NB4 (cell line): Measurements from ENCODE around the gene EPHA4.

Source experiments
- CTCF ChIP-seq: IDR thresholded peaks from one replicate; pipeline ENCODE4 v1.5.1; 2012; ENCODE audit warnings: low read depth, low read length
- MAX ChIP-seq: IDR thresholded peaks from 2 replicates; pipeline ENCODE4 v1.6.1; 2011; ENCODE audit warnings: low read depth, low read length
- MYC ChIP-seq: IDR thresholded peaks from 2 replicates; pipeline ENCODE4 v1.6.1; 2011; ENCODE audit warnings: low read depth, low read length

- TF ChIP-seq CTCF (no peak), MAX (no peak), MYC (no peak)
Observed at GRCh38 chr2:221574231-221574570, 2.1 kb upstream of the EPHA4 start.
